Peyer's patch (tissue), 4 donors: ENCODE data around the gene MORF4L2.
"Not testable (repeated sequence)": the region's sequence is repeated elsewhere in the genome, so short reads cannot be mapped to it uniquely, and the experiment has no call there.

ENCODE experiments used
- POLR2A ChIP-seq, 2 donors: fragments of 450-650 bp; IDR thresholded peaks; one replicate each; pipeline ENCODE4 v1.5.1; 2017; ENCODE audit warnings: antibody characterized with exemption in 2 of 2, mild to moderate bottlenecking in 2 of 2, moderate library complexity in 2 of 2
- TF ChIP-seq, protein P1 (sequence below), 6 experiments: fragments of 450-650 bp in 4 of 6; fragments of 200-600 bp in 2 of 6; sonication (generic) in 1 of 6; IDR thresholded peaks; one replicate each; pipeline ENCODE4 v1.5.1; 2017 to 2019; ENCODE audit warnings: antibody characterized with exemption in 6 of 6, mild to moderate bottlenecking in 3 of 6, moderate library complexity in 1 of 6

DNA sequence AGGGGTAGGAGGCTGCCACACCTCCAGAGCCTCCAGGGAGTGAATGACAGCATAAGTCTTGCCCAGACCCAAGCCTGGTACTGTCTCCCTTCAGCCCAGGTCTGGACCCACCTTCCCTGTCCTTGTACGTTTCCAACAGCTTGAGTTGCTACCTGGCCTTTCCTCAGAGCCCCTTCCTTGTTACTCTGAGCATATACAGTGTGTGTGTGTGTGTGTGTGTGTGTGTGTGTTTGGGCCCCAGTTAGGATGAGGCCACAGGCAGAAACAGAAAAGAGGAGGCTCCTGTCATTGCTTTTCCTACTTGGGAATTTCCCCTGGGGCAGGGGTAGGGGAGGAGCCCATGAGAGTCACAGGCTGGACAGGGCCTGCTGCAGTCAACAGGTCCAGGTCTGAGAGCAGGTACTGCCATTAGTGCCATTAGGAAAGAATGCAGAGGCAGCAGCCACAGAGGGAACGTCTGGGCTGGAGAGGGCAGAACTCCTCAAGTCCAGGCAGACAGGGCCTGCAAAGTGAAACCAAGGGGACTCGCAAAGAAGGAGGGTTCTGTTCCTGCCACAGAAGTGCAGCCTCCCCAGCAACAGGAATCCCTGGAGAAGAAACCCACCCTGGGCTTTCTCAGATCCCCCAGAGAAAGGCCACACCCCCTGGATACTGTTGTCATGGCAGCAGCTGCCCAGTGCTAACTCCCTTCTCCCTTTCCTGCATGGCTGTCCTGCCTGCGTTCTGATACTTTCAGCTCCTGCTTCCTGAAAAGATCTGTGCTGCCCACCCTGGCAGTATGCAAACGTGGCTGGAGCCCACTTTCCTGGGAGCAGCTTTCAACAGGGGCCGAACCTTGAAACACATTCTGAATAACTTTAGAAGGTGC lies 47.8 kb downstream of the MORF4L2 start:
- TF ChIP-seq, protein P1, sequence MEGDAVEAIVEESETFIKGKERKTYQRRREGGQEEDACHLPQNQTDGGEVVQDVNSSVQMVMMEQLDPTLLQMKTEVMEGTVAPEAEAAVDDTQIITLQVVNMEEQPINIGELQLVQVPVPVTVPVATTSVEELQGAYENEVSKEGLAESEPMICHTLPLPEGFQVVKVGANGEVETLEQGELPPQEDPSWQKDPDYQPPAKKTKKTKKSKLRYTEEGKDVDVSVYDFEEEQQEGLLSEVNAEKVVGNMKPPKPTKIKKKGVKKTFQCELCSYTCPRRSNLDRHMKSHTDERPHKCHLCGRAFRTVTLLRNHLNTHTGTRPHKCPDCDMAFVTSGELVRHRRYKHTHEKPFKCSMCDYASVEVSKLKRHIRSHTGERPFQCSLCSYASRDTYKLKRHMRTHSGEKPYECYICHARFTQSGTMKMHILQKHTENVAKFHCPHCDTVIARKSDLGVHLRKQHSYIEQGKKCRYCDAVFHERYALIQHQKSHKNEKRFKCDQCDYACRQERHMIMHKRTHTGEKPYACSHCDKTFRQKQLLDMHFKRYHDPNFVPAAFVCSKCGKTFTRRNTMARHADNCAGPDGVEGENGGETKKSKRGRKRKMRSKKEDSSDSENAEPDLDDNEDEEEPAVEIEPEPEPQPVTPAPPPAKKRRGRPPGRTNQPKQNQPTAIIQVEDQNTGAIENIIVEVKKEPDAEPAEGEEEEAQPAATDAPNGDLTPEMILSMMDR (IDR thresholded peaks at IDR 0.05), result not testable (repeated sequence)
- TF ChIP-seq POLR2A (IDR thresholded peaks at IDR 0.05), result not testable (repeated sequence)
